Activated CD4-positive, alpha-beta T cell treated with anti-CD3 and anti-CD28 coated beads for 36 hours (primary cell): Measurements from ENCODE around the gene LTBR. TPM values are rescaled to one million over a fixed set of nuclear protein-coding genes. Genes with fewer than 3 reads are reported as not detected.

ENCODE experiments used
- ATAC-seq: fragments of 200-7000 bp; cut with Tn5 transposase; one replicate; pipeline ENCODE4 v1.10.0; 2021; ENCODE audit warnings: mild to moderate bottlenecking, moderate library complexity
- CTCF ChIA-PET: fragments of 350-600 bp; sonication (Branson Sonifier 250); formaldehyde crosslinking; loops from one replicate; lab custom pipeline; 2021; ENCODE audit warnings: antibody characterized with exemption; lab: Charles Lee
- POLR2A ChIA-PET: fragments of 350-600 bp; sonication (Branson Sonifier 250); formaldehyde crosslinking; loops from one replicate; lab custom pipeline; 2021; ENCODE audit warnings: antibody characterized with exemption, inconsistent platforms; lab: Charles Lee
- DNase-seq: peaks from one replicate; pipeline ENCODE4 v3.0.0-alpha.2; 2020
- H3K27ac Mint-ChIP-seq: one replicate; pipeline ENCODE4 v1.8.0; 2021; ENCODE audit warnings: mixed read lengths
- H3K27me3 Mint-ChIP-seq: one replicate; pipeline ENCODE4 v1.8.0; 2021; ENCODE audit warnings: mixed read lengths
- H3K36me3 Mint-ChIP-seq: one replicate; pipeline ENCODE4 v1.8.0; 2021; ENCODE audit warnings: low read depth, mixed read lengths
- H3K4me1 Mint-ChIP-seq: one replicate; pipeline ENCODE4 v1.8.0; 2021; ENCODE audit warnings: mixed read lengths
- H3K4me3 Mint-ChIP-seq: one replicate; pipeline ENCODE4 v1.8.0; 2021; ENCODE audit warnings: mild to moderate bottlenecking, moderate library complexity, mixed read lengths
- H3K9me3 Mint-ChIP-seq: one replicate; pipeline ENCODE4 v1.8.0; 2021; ENCODE audit warnings: low read depth, mixed read lengths
- intact Hi-C, 2 experiments: fragments of 100-400 bp; cut with DNase I in 1 of 2; cut with micrococcal nuclease in 1 of 2; formaldehyde crosslinking; loops; one replicate each; pipeline versions ENCODE4 v1.14.2 to v1.15.1; 2022 to 2024; cut with DNase I, micrococcal nuclease
- total RNA-seq, 2 experiments: library from RNA; stranded (reverse); gene quantifications; one replicate each; pipeline ENCODE4 v1.2.3, GENCODE V29; 2021

Gene LTBR
- total RNA-seq, 2 experiments from 2014 or later, result 0.57 to 1.1 TPM

DNA sequence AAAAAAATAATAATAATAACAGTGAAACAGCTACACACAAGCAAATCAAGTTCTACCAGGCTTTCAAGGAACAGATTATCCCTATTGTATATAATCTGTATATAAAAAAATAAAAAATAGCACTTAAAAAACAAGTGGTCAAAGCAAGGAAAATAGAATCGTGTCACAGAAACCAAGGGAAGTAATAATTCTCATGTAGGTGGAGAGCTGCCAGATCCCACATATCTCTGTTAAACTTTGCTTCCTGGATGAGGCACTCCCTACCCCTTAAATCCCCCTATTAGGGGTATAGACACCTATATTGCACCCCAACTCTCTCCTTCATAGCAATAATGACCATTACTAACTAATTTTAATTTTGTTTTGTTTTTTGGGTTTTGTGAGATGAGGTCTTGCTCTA is 56.4 kb downstream of the LTBR start:
- intact Hi-C loops, result loop anchor here in 1 of 2 experiments (5.0 kb wide), 1 partner anchor 342 kb away; no protein-coding TSS in a partner anchor
- H3K36me3 Mint-ChIP-seq, result peaks cover 14% of the 10 kb centered on the region
- peaks cover 67% of the 10 kb centered on the region for H3K4me1 Mint-ChIP-seq

More for the DNA sequence above, 56.4 kb downstream of the LTBR start:
- Mint-ChIP-seq H3K27me3 (no peaks in the 10 kb centered on the region), H3K9me3 (no peaks in the 10 kb centered on the region), H3K27ac (no peak overlapping the region), H3K4me3 (no peak overlapping the region)
- ChIA-PET CTCF (interaction anchor here (0.7 to 10.6 kb wide), 3 partner anchors 13 to 22 kb away, joined by 3 to 130 read pairs (median 4); no protein-coding TSS in a partner anchor), POLR2A (no interaction called here)
- DNase-seq (no peak), ATAC-seq (no peak)

Other genes starting within 250 kb of the LTBR start
- 10 to 100 TPM; 11.5 to 12.8 TPM for gene CD9, start 183.8 kb upstream of the LTBR start, total RNA-seq
- not detected for gene PLEKHG6, start 73.5 kb upstream of the LTBR start, total RNA-seq
- gene TNFRSF1A, start 42.1 kb upstream of the LTBR start, total RNA-seq, result 10 to 100 TPM; 42.1 to 58.7 TPM
- under 1 TPM in 1 of 2 experiments, not detected in 1; 0.05 TPM for gene SCNN1A, start 8.6 kb upstream of the LTBR start, total RNA-seq
- 100 to 1,000 TPM in 1 of 2 experiments, 10 to 100 TPM in 1; 85.4 to 116 TPM for gene CD27, start 60.8 kb downstream of the LTBR start, total RNA-seq
- 10 to 100 TPM; 27.4 to 40.8 TPM for gene TAPBPL, start 67.9 kb downstream of the LTBR start, total RNA-seq
- gene VAMP1, start 86.5 kb downstream of the LTBR start, total RNA-seq, result 10 to 100 TPM; 34.5 to 52.3 TPM
- 100 to 1,000 TPM; 232 to 275 TPM for gene MRPL51, start 109.1 kb downstream of the LTBR start, total RNA-seq
- gene NCAPD2, start 109.9 kb downstream of the LTBR start, total RNA-seq, result 100 to 1,000 TPM; 199 to 210 TPM
- gene GAPDH, start 150.4 kb downstream of the LTBR start, total RNA-seq, result 1,000 to 10,000 TPM; 7,289 to 9,770 TPM
- gene IFFO1, start 171.9 kb downstream of the LTBR start, total RNA-seq, result 1 to 10 TPM; 8.1 to 8.4 TPM
- 10 to 100 TPM; 93.2 to 97.1 TPM for gene NOP2, start 184.1 kb downstream of the LTBR start, total RNA-seq
- 100 to 1,000 TPM; 279 to 322 TPM for gene CHD4, start 223.2 kb downstream of the LTBR start, total RNA-seq